Measurements from ENCODE around the gene ARIH2. TPM values are rescaled to one million over a fixed set of nuclear protein-coding genes. Genes with fewer than 3 reads are reported as not detected.

ARIH2 gene
- total RNA-seq, 1 experiment from 2014 or later = 167 TPM

DNA sequence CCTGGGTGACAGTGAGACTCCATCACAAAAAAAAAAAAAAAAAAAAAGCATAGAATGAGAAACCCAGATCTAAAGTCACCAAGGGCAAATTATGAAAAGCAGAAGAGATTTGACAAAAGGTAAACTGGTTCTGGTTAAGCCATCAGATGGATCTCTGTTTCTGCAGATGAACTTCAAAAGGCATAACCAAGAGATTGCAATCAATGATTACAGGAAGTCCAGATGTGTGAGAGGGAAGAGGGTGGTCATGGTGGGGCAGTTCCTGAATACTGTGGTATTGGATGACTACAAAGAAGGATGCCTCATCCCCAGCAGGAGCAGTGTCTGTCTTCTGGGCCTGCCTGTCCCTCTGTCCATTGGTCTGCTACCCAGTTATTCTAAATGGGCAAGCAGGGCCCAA, 75.2 kb downstream of the ARIH2 start:
- H3K36me3 Mint-ChIP-seq (ENCODE audit: insufficient read depth, unreplicated experiment) = peaks cover 9% of the 10 kb centered on the region
- ChIA-PET CTCF (no interaction called here), POLR2A (interaction anchor here (1.2 to 7.4 kb wide), 3 partner anchors 13 to 26 kb away, joined by 4 to 131 read pairs (median 33); partner anchors contain the start of genes DALRD3, NDUFAF3 and WDR6)
- intact Hi-C loops (cut with micrococcal nuclease) = no loop called here
- H3K4me3 Mint-ChIP-seq (ENCODE audit: unreplicated experiment) = no peak overlapping the region
- peaks cover 22% of the 10 kb centered on the region for H3K4me1 Mint-ChIP-seq (ENCODE audit: insufficient read depth, unreplicated experiment)
- BruUV-seq (replicated peaks) = no TSS peak
- no peak overlapping the region for H3K27ac Mint-ChIP-seq (ENCODE audit: low read depth, unreplicated experiment)
- H3K9me3 Mint-ChIP-seq (ENCODE audit: unreplicated experiment) = no peaks in the 10 kb centered on the region
- H3K27me3 Mint-ChIP-seq (ENCODE audit: insufficient read depth, unreplicated experiment) = no peaks in the 10 kb centered on the region
- TF ChIP-seq, protein P1, sequence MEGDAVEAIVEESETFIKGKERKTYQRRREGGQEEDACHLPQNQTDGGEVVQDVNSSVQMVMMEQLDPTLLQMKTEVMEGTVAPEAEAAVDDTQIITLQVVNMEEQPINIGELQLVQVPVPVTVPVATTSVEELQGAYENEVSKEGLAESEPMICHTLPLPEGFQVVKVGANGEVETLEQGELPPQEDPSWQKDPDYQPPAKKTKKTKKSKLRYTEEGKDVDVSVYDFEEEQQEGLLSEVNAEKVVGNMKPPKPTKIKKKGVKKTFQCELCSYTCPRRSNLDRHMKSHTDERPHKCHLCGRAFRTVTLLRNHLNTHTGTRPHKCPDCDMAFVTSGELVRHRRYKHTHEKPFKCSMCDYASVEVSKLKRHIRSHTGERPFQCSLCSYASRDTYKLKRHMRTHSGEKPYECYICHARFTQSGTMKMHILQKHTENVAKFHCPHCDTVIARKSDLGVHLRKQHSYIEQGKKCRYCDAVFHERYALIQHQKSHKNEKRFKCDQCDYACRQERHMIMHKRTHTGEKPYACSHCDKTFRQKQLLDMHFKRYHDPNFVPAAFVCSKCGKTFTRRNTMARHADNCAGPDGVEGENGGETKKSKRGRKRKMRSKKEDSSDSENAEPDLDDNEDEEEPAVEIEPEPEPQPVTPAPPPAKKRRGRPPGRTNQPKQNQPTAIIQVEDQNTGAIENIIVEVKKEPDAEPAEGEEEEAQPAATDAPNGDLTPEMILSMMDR (IDR thresholded peaks at IDR 0.05; ENCODE audit: unreplicated experiment) = no peak
- DNase-seq (ENCODE audit: unreplicated experiment) = no peak

DNA sequence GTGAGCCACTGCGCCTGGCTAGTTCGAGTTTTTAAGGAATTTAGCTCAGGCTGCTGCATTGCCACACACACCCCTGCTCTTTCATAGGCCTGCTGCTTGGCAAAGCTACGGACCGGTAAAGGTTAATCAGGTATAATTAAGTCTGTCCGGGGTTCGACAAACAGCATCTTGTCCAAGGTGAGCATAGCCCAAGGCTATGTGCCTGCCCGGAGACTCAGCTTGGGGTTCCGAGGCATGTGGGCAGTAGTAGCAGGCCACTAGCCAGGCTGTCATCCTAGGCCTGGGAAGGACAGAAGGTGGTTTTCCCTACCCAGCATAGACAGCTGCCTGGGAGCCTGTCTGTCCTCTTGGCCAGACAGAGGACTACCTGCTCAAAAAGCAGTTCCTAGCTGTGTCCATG, 78.0 kb downstream of the ARIH2 start:
- no peak for DNase-seq (ENCODE audit: unreplicated experiment)
- H3K36me3 Mint-ChIP-seq (ENCODE audit: insufficient read depth, unreplicated experiment) = peaks cover 14% of the 10 kb centered on the region
- H3K4me3 Mint-ChIP-seq (ENCODE audit: unreplicated experiment) = no peak overlapping the region
- BruUV-seq (replicated peaks) = no TSS peak
- POLR2A ChIA-PET = interaction anchor here (0.9 to 2.6 kb wide), 2 partner anchors 11 to 20 kb away, joined by 3 to 12 read pairs; partner anchors contain the start of gene WDR6
- CTCF ChIA-PET = interaction anchor here (1.9 kb wide), 1 partner anchor 10 kb away, joined by 12 read pairs; no protein-coding TSS in a partner anchor
- TF ChIP-seq, protein P1 (IDR thresholded peaks at IDR 0.05; ENCODE audit: unreplicated experiment) = no peak
- H3K4me1 Mint-ChIP-seq (ENCODE audit: insufficient read depth, unreplicated experiment) = peaks cover 4% of the 10 kb centered on the region
- no peaks in the 10 kb centered on the region for H3K9me3 Mint-ChIP-seq (ENCODE audit: unreplicated experiment)
- intact Hi-C loops (cut with micrococcal nuclease) = no loop called here
- no peaks in the 10 kb centered on the region for H3K27me3 Mint-ChIP-seq (ENCODE audit: insufficient read depth, unreplicated experiment)
- no peak overlapping the region for H3K27ac Mint-ChIP-seq (ENCODE audit: low read depth, unreplicated experiment)

DNA sequence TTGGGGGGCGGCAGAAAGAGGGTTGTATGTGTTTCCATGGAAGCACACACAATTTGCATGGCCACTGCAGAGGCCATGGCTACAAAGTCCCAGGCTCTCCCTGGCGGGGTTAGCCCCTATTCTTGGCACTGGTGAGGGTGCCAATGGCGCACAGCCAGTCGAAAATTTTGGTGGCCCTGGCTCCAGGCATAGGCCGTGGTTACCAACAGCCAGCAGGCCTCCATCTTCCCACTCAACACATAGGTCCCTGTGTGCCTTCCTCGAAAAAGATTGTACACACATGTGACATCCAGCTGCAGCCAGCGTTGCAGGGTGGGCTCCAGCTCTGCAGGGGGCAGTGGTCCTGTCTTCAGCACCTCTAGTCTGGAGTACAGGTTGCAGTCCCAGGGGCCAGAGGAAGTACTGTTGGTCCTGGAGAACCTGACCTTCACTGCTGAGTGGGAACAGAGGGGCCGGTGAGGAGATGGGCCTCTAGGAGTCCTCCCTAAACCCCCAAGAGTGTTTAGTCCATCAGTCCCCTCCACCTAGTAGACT, 78.5 kb downstream of the ARIH2 start:
- Mint-ChIP-seq H3K4me1 (ENCODE audit: insufficient read depth, unreplicated experiment) (no peaks in the 10 kb centered on the region), H3K4me3 (ENCODE audit: unreplicated experiment) (no peak overlapping the region), H3K27me3 (ENCODE audit: insufficient read depth, unreplicated experiment) (no peaks in the 10 kb centered on the region), H3K9me3 (ENCODE audit: unreplicated experiment) (no peaks in the 10 kb centered on the region), H3K36me3 (ENCODE audit: insufficient read depth, unreplicated experiment) (peaks cover 14% of the 10 kb centered on the region), H3K27ac (ENCODE audit: low read depth, unreplicated experiment) (no peak overlapping the region)
- CTCF ChIA-PET = interaction anchor here (1.9 kb wide), 1 partner anchor 10 kb away, joined by 12 read pairs; no protein-coding TSS in a partner anchor
- no peak for DNase-seq (ENCODE audit: unreplicated experiment)
- POLR2A ChIA-PET = interaction anchor here (0.9 to 2.6 kb wide), 2 partner anchors 10 to 20 kb away, joined by 3 to 12 read pairs; partner anchors contain the start of gene WDR6
- TF ChIP-seq, protein P1 (IDR thresholded peaks at IDR 0.05; ENCODE audit: unreplicated experiment) = no peak
- intact Hi-C loops (cut with micrococcal nuclease) = no loop called here
- no TSS peak for BruUV-seq (replicated peaks)

DNA sequence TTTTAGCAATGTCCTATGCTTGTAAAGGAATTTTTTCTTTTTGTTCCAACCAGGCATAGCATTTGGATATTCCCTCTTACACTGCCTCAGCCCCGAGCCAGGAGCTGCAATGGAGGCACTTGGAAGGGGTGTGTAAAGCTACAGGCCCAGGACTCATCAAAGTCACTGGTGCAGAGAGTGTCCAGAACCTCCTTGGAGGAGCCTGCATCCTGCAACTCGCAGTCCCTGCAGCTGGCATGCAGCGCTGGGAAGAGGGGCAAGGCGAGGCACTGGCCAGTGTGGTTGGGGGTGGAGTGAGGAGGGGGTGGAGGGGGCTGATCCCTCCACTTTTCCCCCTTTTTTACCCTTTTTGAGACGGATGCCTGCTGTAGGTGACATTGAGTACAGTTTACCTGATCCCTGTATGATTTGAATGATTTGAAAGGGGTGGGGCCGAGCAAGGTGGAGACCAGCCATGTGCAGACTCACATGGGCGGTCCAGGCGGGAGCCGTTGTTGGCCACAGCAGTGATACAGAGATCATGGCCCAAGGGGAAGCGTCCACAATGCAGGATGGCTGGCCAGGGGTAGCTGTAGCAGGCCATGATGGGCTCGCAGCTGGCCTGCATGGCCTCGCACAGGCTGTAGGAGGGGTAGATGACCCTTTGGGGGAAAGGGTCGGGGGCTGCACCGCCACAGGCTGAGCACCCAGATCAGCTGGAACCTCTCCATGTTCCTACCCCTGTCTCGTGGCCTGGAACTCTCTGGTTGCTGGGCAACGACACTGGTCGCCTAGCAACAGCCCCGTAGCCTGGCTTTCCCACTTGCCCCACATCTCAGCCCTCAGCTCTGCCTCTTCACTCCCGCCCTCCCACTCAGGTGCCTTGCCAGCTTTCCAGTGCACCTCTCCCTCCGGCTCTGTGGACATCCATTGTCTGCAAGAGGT, 79.3 kb downstream of the ARIH2 start:
- H3K4me3 Mint-ChIP-seq (ENCODE audit: unreplicated experiment) = no peak overlapping the region
- no peaks in the 10 kb centered on the region for H3K27me3 Mint-ChIP-seq (ENCODE audit: insufficient read depth, unreplicated experiment)
- H3K27ac Mint-ChIP-seq (ENCODE audit: low read depth, unreplicated experiment) = no peak overlapping the region
- peaks cover 14% of the 10 kb centered on the region for H3K36me3 Mint-ChIP-seq (ENCODE audit: insufficient read depth, unreplicated experiment)
- CTCF ChIA-PET = interaction anchor here (0.6 to 1.9 kb wide), 3 partner anchors 10 to 410 kb away, joined by 3 to 12 read pairs (median 4); partner anchors contain the start of gene WDR6
- no peaks in the 10 kb centered on the region for H3K9me3 Mint-ChIP-seq (ENCODE audit: unreplicated experiment)
- TF ChIP-seq, protein P1 (IDR thresholded peaks at IDR 0.05; ENCODE audit: unreplicated experiment) = no peak
- intact Hi-C loops (cut with micrococcal nuclease) = no loop called here
- H3K4me1 Mint-ChIP-seq (ENCODE audit: insufficient read depth, unreplicated experiment) = no peaks in the 10 kb centered on the region
- no TSS peak for BruUV-seq (replicated peaks)
- POLR2A ChIA-PET = interaction anchor here (1.3 to 2.6 kb wide), 2 partner anchors 10 to 11 kb away, joined by 3 to 12 read pairs; partner anchors contain the start of gene WDR6
- no peak for DNase-seq (ENCODE audit: unreplicated experiment)
